Fibroblast of mammary gland (primary cell): Measurements from ENCODE around the gene TRIM26.
"Not testable (repeated sequence)": the region's sequence is repeated elsewhere in the genome, so short reads cannot be mapped to it uniquely, and the experiment has no call there.

Experiments
- DNase-seq: peaks from one replicate; pipeline ENCODE4 v3.0.0-alpha.2; 2010; ENCODE audit warnings: low read depth
- H3K4me3 ChIP-seq: 2 replicates; pipeline ENCODE4 v1.5.1; 2011; ENCODE audit warnings: low read depth, mild to moderate bottlenecking, low read length, moderate library complexity; ENCODE audit not compliant: control insufficient read depth
- TF ChIP-seq, protein P1 (sequence below): conservative IDR thresholded peaks from 2 replicates; pipeline ENCODE4 v1.5.1; 2011; ENCODE audit warnings: low read depth, low read length, inconsistent platforms; ENCODE audit not compliant: control insufficient read depth, insufficient read depth

The TRIM26 gene

GRCh38 chr6:30171677-30172471 lies 41.3 kb downstream of the TRIM26 start:
- TF ChIP-seq, protein P1, sequence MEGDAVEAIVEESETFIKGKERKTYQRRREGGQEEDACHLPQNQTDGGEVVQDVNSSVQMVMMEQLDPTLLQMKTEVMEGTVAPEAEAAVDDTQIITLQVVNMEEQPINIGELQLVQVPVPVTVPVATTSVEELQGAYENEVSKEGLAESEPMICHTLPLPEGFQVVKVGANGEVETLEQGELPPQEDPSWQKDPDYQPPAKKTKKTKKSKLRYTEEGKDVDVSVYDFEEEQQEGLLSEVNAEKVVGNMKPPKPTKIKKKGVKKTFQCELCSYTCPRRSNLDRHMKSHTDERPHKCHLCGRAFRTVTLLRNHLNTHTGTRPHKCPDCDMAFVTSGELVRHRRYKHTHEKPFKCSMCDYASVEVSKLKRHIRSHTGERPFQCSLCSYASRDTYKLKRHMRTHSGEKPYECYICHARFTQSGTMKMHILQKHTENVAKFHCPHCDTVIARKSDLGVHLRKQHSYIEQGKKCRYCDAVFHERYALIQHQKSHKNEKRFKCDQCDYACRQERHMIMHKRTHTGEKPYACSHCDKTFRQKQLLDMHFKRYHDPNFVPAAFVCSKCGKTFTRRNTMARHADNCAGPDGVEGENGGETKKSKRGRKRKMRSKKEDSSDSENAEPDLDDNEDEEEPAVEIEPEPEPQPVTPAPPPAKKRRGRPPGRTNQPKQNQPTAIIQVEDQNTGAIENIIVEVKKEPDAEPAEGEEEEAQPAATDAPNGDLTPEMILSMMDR: no peak
- no peak overlapping the region for H3K4me3 ChIP-seq
- DNase-seq: peak; percentile 19

- H3K4me3 ChIP-seq: no peak overlapping the region
- DNase-seq: peak; percentile 63
- TF ChIP-seq, protein P1: peak; percentile 94
These were observed 43.3 kb downstream of the TRIM26 start for GRCh38 chr6:30169658-30170614.

GRCh38 chr6:30168741-30169140 lies 44.5 kb downstream of the TRIM26 start:
- no peak overlapping the region for H3K4me3 ChIP-seq
- TF ChIP-seq, protein P1: no peak
- DNase-seq: no peak

DNA sequence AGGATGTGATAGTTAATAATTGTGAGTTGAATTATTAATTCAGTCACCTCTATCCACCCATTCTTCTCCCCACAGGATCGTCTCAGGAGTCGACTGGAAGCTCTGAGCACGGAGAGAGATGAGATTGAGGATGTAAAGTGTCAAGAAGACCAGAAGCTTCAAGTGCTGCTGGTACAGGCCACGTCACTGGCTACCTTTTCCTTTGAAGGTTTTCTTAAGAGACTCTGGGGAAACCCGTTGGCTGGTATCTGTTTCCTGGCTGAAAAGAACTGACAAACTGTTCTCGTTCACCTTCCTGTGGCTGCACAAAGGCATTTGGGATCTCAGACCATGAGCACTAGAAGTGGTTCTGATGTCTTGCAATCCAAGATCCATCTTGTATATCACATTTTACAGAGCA lies 46.1 kb downstream of the TRIM26 start:
- TF ChIP-seq, protein P1: no peak
- DNase-seq: no peak
- no peak overlapping the region for H3K4me3 ChIP-seq

- not testable (repeated sequence) for DNase-seq, H3K4me3 ChIP-seq
These were observed 48.0 kb downstream of the TRIM26 start for GRCh38 chr6:30165238-30165637.

- H3K4me3 ChIP-seq: no peak overlapping the region
- TF ChIP-seq, protein P1: no peak
- DNase-seq: no peak
These were observed 48.5 kb downstream of the TRIM26 start for GRCh38 chr6:30164714-30165113.
